Measurements from ENCODE around the gene TECPR2.
"Not testable (repeated sequence)": the region's sequence is repeated elsewhere in the genome, so short reads cannot be mapped to it uniquely, and the experiment has no call there.

The TECPR2 gene

GRCh38 chr14:102330806-102331205, 31.9 kb upstream of the TECPR2 start:
- no peak for DNase-seq (ENCODE audit: low read depth in 2 of 3, low spot score in 1 of 3)

GRCh38 chr14:102333390-102333789, 29.4 kb upstream of the TECPR2 start:
- DNase-seq (ENCODE audit: low read depth in 2 of 3, low spot score in 1 of 3), result no peak

- no peak for DNase-seq (ENCODE audit: low read depth in 2 of 3, low spot score in 1 of 3)
Observed at GRCh38 chr14:102333795-102334705, 28.7 kb upstream of the TECPR2 start.

DNA sequence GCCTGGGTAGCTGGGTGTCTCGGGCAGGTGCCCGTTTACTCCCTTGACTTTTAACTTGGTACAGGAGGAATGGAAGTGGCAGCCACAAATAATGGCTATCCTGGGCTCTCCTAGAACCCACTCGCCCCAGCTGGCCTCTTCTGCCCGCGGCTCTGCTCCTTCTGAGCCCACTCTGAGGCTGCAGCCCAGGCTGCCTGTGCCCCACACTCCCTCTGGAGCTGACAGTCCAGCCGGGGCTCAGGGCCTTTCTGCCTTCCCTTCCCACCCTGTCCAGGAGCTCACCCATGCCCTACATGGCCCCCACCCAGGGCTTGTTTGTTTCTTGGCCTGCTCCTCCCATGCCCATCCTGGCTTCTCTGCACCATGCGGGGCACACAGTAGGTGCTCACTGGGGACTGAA, 27.6 kb upstream of the TECPR2 start:
- DNase-seq (ENCODE audit: low read depth in 2 of 3, low spot score in 1 of 3), result no peak

DNA sequence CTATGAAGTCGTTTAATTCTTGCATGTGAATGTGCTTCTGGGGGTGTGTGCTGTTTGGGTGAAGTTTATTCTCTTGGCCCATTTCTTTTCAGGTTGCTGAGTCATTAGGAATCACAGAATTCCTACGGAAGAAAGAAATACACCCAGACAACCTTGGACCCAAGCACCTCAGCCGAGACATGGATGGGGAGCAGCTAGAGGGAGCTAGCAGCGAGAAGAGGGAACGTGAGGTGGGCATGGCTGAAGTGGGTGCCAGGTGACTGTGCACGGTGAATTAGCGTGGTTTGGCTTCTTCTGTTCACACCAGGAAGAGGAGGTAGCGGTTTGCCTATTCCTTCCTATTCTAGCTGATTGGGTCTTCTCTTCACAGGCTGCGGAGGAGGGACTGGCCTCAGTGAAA, 24.0 kb upstream of the TECPR2 start:
- DNase-seq (ENCODE audit: low read depth in 2 of 3, low spot score in 1 of 3), result no peak

- DNase-seq (ENCODE audit: low read depth in 2 of 3, low spot score in 1 of 3), result no peak
Observed at GRCh38 chr14:102341566-102341965, 21.2 kb upstream of the TECPR2 start.

DNA sequence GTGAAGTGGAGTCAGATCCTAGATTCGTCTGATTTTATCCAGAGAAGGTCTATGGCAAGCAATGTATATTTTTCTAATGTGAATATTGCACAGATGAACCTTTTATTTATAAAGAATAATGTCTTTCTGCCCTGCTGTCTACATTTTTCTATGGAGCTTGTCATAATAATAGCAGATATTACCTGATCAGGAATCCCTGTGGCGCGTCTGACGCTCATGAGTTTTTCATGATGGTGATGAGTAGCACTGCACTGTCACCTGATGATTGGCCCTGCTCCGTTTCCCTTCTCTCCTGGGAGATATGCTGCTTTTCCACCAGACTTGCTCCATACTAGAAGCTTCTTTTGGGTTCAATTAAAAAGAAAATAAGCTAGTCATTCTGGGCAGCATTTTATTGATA, 20.5 kb upstream of the TECPR2 start:
- DNase-seq (ENCODE audit: low read depth in 2 of 3, low spot score in 1 of 3), result no peak

DNA sequence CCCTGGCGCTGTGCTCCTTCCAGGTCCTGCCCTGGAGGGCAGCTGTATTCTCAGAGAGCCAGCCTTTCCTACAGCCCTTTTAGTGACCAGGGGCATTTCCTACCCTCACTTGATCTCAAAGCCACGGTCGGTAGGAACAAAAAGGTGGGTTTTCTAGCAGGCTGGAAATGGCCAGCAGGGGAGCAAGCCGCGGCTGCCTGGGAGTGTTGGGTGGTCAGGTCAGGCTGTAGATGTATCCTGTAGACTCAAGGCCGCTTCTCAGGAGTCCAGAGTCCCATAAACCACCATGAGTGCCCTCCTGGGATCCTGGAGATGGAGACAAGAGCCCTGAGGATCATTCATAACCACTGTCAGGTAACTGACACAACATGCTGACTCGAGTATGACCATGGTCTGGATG, 18.7 kb upstream of the TECPR2 start:
- DNase-seq (ENCODE audit: low read depth in 2 of 3, low spot score in 1 of 3), result no peak

GRCh38 chr14:102344485-102344884, 18.3 kb upstream of the TECPR2 start:
- no peak for DNase-seq (ENCODE audit: low read depth in 2 of 3, low spot score in 1 of 3)

DNA sequence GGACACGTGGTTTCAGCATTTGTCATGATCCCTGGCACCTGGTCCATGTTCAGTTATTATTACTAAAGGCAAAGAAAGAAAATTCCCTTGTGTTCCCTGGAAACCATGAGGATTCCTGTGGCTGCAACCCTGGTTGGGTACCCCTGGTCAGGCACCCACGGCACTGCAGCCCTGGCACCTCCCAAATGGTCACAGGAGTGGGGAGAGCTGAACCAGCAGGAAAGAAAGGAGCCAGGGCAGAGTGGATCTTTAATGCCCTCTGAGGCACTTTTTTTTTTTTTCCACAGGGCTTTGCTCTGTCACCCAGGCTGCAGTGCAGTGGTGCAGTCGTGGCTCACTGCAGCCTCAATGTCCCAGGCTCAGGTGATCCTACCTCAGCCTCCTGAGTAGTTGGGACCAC, 17.5 kb upstream of the TECPR2 start:
- DNase-seq (ENCODE audit: low read depth in 2 of 3, low spot score in 1 of 3), result no peak

GRCh38 chr14:102346645-102347044, 16.1 kb upstream of the TECPR2 start:
- no peak for DNase-seq (ENCODE audit: low read depth in 2 of 3, low spot score in 1 of 3)

- no peak for DNase-seq (ENCODE audit: low read depth in 2 of 3, low spot score in 1 of 3)
Observed at GRCh38 chr14:102348376-102348775, 14.4 kb upstream of the TECPR2 start.

DNA sequence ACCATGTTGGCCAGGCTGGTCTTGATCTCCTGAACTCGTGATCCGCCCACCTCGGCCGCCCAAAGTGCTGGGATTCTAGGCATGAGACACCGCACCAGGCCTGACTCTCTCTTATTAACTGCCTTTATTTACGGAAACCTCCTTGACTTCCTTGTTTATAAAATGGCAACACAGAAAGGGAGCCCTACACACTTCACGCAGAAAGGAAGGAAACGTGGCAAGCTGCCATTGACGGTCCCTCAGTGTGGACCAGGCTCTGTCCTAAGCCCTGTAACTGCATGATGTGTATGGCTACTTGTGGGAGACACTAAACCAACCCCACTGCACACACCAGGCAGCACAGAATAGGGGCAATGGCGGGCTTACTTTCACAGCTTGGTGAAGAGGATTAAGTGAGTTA, 11.7 kb upstream of the TECPR2 start:
- DNase-seq (ENCODE audit: low read depth in 2 of 3, low spot score in 1 of 3), result no peak

DNA sequence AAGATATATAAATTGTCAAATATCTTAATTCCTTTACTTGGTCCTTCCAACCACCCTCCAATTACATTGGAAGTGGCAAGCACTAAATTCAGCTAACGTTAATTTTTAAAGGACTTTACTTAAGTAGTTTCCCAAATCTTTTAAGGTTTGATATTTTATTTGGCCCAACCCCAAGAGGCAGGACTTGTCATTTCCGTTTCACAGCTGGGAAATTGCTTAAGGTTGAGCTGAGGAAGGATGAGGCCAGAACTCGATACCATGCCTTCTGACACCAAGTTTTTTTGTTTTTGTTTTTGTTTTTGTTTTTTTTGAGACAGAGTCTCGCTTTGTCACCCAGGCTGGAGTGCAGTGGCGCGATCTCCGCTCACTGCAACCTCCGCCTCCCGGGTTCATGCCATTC, 11.1 kb upstream of the TECPR2 start:
- not testable (repeated sequence) for DNase-seq (ENCODE audit: low read depth in 2 of 3, low spot score in 1 of 3)

DNA sequence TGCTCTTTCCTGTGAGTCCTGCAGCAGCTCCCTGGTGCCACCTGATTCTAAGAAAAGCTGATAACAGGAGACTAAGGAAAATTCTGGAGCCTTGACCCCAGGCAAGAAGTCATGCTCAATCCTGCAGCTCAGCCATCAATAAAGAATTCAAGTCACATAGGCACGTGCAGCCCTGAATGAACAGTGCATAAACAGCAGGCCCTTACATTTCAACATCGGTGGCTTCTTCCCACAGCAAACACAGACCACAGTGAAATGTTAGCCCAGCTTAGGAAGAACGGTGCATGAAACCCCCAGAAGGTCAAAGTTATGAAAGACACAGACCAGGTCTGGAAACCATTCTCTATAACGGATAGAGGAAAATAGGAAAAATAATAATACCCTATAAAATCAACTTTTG, 10.5 kb upstream of the TECPR2 start:
- DNase-seq (ENCODE audit: low read depth in 2 of 3, low spot score in 1 of 3), result no peak

GRCh38 chr14:102353126-102353619, 9.6 kb upstream of the TECPR2 start:
- DNase-seq (ENCODE audit: low read depth in 2 of 3, low spot score in 1 of 3), result no peak

GRCh38 chr14:102356280-102356679, 6.5 kb upstream of the TECPR2 start:
- no peak for DNase-seq (ENCODE audit: low read depth in 2 of 3, low spot score in 1 of 3)

DNA sequence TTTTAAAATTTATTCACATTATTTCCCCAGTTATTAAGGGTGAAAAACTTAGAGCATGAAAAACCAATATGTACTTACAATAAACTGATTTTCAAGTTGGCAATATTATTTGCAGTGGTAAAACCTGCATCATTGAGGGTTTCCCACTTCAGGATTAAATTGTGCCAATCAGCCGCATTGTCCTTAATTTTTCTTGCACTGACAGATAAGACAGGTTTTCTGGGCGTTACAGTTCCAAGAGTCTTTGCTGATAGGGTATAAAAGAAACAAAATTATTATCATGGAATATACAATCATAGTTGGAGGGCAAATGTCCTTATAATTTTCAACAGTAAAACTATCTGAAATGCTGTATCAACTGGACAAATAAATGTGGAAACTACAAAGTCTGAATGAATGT, 3.4 kb upstream of the TECPR2 start:
- DNase-seq (ENCODE audit: low read depth in 2 of 3, low spot score in 1 of 3), result no peak

DNA sequence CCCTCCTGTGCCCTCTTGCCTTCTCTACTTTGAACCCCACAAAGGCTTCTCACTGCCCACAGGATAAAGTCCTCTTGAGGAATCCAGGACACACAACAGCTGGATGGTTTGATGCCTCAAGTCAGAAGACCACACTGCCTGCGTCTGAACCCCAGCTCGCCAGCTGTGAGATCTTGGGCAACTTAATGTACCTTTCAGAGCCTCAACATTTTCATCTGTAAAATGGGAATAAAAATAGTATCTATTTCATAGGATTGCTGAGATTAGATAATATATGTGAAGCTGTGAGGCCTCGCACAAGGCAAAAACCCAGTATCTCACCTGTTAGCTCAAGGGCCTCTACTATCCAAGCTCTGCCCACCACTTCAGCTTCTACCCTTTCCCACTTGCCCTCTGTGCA, 2.4 kb upstream of the TECPR2 start:
- DNase-seq (ENCODE audit: low read depth in 2 of 3, low spot score in 1 of 3), result no peak

GRCh38 chr14:102362084-102362483, 657 bp upstream of the TECPR2 start:
- DNase-seq (ENCODE audit: low read depth in 2 of 3, low spot score in 1 of 3), result peak; percentile 37 to 55 (median 47)

GRCh38 chr14:102363182-102363943, 622 bp downstream of the TECPR2 start:
- peak in 2 of 3 donors; percentile 9 to 19 for DNase-seq (ENCODE audit: low read depth in 2 of 3, low spot score in 1 of 3)

GRCh38 chr14:102370305-102370809, 7.6 kb downstream of the TECPR2 start:
- DNase-seq (ENCODE audit: low read depth in 2 of 3, low spot score in 1 of 3), result no peak

Data from stimulated activated CD4-positive, alpha-beta T cell treated with anti-CD3 and anti-CD28 coated beads, Interleukin-12 subunit alpha, Interleukin-12 subunit beta, amount 100 ng/mL, for 48 hours (primary cell).